GM23248 (cell line): ENCODE results near the gene NHLRC1. TPM values are rescaled to one million over a fixed set of nuclear protein-coding genes. Genes with fewer than 3 reads are reported as not detected.

ENCODE experiments used
- DNase-seq: peaks from one replicate; pipeline ENCODE4 v3.0.0-alpha.2; 2015
- H2AFZ ChIP-seq: fragments of 200-600 bp; sonication (generic); 2 replicates; pipeline ENCODE4 v1.6.1; 2016; ENCODE audit warnings: antibody characterized with exemption
- H3F3A ChIP-seq: fragments of 200-600 bp; sonication (generic); 2 replicates; pipeline ENCODE4 v1.6.1; 2016; ENCODE audit warnings: mild to moderate bottlenecking, antibody characterized with exemption, mixed run types; ENCODE audit not compliant: insufficient read depth
- H3K27ac ChIP-seq: fragments of 200-600 bp; sonication (generic); 2 replicates; pipeline ENCODE4 v1.5.1; 2016; ENCODE audit warnings: mild to moderate bottlenecking
- H3K27me3 ChIP-seq: fragments of 200-600 bp; sonication (generic); replicated peaks from 2 replicates; pipeline ENCODE4 v1.6.1; 2016; ENCODE audit warnings: mild to moderate bottlenecking; ENCODE audit not compliant: insufficient read depth
- H3K36me3 ChIP-seq: fragments of 200-600 bp; sonication (generic); 2 replicates; pipeline ENCODE4 v1.6.1; 2016; ENCODE audit warnings: low read depth, mild to moderate bottlenecking
- H3K4me1 ChIP-seq: fragments of 200-600 bp; sonication (generic); 2 replicates; pipeline ENCODE4 v1.6.1; 2016; ENCODE audit warnings: mild to moderate bottlenecking; ENCODE audit not compliant: insufficient read depth
- H3K4me2 ChIP-seq: fragments of 200-600 bp; sonication (generic); one replicate; pipeline ENCODE4 v1.6.1; 2016; ENCODE audit warnings: mild to moderate bottlenecking; ENCODE audit not compliant: unreplicated experiment
- H3K4me3 ChIP-seq: fragments of 200-600 bp; sonication (generic); 2 replicates; pipeline ENCODE4 v1.5.1; 2016; ENCODE audit warnings: mild to moderate bottlenecking
- H3K79me2 ChIP-seq: fragments of 200-600 bp; sonication (generic); 2 replicates; pipeline ENCODE4 v1.6.1; 2016; ENCODE audit warnings: mild to moderate bottlenecking; ENCODE audit not compliant: insufficient read depth
- H3K9ac ChIP-seq: fragments of 200-600 bp; sonication (generic); 2 replicates; pipeline ENCODE4 v1.6.1; 2016; ENCODE audit warnings: mild to moderate bottlenecking
- H3K9me2 ChIP-seq: fragments of 200-600 bp; sonication (generic); 2 replicates; pipeline ENCODE4 v1.6.1; 2016; ENCODE audit warnings: mixed run types, mild to moderate bottlenecking, moderate library complexity; ENCODE audit not compliant: insufficient read depth
- H3K9me3 ChIP-seq: fragments of 200-600 bp; sonication (generic); one replicate; pipeline ENCODE4 v1.6.1; 2017; ENCODE audit warnings: low read depth
- H4K20me1 ChIP-seq: fragments of 200-600 bp; sonication (generic); 2 replicates; pipeline ENCODE4 v1.6.0; 2016; ENCODE audit not compliant: insufficient read depth
- EZH2 ChIP-seq: fragments of 200-600 bp; sonication (generic); IDR thresholded peaks from 2 replicates; pipeline ENCODE4 v1.6.1; 2018; ENCODE audit warnings: antibody characterized with exemption, mild to moderate bottlenecking; ENCODE audit not compliant: insufficient read depth, poor library complexity, severe bottlenecking
- EZH2phosphoT487 ChIP-seq: fragments of 200-600 bp; sonication (generic); IDR thresholded peaks from 2 replicates; pipeline ENCODE4 v1.6.1; 2018; ENCODE audit warnings: antibody characterized with exemption, moderate library complexity, mild to moderate bottlenecking, low read depth; ENCODE audit not compliant: insufficient read depth
- WGBS, 2 experiments: methylation state at CpG; one replicate each; pipeline ENCODE4 v1.1.6; 2015 to 2017; ENCODE audit warnings: low lambda C conversion rate in 2 of 2, low coverage in 1 of 2; ENCODE audit errors: missing lambda C conversion rate in 2 of 2; 5-methylcytosine and 5-hydroxymethylcytosine counted together
- in situ Hi-C: fragments of 300-500 bp; cut with MboI; formaldehyde crosslinking; loops from 2 replicates; pipeline ENCODE4 v1.15.0; 2020
- polyA plus RNA-seq: library from polyadenylated mRNA; unstranded; fragments of >200 nt; fragmentation: Nextera tagmentation; extraction: Ambion mirVana; gene quantifications from 2 replicates; pipeline ENCODE4 v1.2.1, GENCODE V29; 2016
- total RNA-seq: library from RNA; depleted of rRNA; stranded (reverse); fragments of >200 nt; shearing (Covaris generic); gene quantifications from 2 replicates; pipeline ENCODE4 v1.2.3, GENCODE V29; 2014

The NHLRC1 gene
- total and polyA plus RNA-seq, 2 experiments from 2014 or later: 2.5 to 3.1 TPM

- no peaks in the 10 kb centered on the region for H3K27me3 ChIP-seq
- WGBS, 2 experiments: 95 to 96% methylated on average over 4 of the region's 4 CpGs
- no peaks in the 10 kb centered on the region for H4K20me1 ChIP-seq
- no peaks in the 10 kb centered on the region for H3K79me2 ChIP-seq
- H3F3A ChIP-seq: no peaks in the 10 kb centered on the region
- no peaks in the 10 kb centered on the region for H3K9me3 ChIP-seq
- H3K9ac ChIP-seq: no peak overlapping the region; the same call in 1 of the 2 replicates
- peak; percentile 54 for DNase-seq
- H3K27ac ChIP-seq: peak overlapping the region; percentile 63
- H3K4me2 ChIP-seq: no peak overlapping the region
- TF ChIP-seq EZH2 (no peak), EZH2phosphoT487 (no peak)
- no peak overlapping the region for H2AFZ ChIP-seq
- H3K9me2 ChIP-seq: no peaks in the 10 kb centered on the region
- in situ Hi-C loops: no loop called here
- peaks cover 21% of the 10 kb centered on the region for H3K4me1 ChIP-seq
- peaks cover 16% of the 10 kb centered on the region for H3K36me3 ChIP-seq
- no peak overlapping the region for H3K4me3 ChIP-seq
Measured at GRCh38 chr6:18165751-18166150, 43.3 kb upstream of the NHLRC1 start.

GRCh38 chr6:18162401-18162800 lies 39.9 kb upstream of the NHLRC1 start:
- 94 to 98% methylated on average over 2 of the region's 2 CpGs for WGBS, 2 experiments
- Histone ChIP-seq H2AFZ (no peak overlapping the region), H3K4me3 (no peak overlapping the region), H3K9me3 (no peaks in the 10 kb centered on the region), H3K9me2 (no peaks in the 10 kb centered on the region), H3F3A (peaks cover 10% of the 10 kb centered on the region; the same call in 1 of the 2 replicates), H3K9ac (no peak overlapping the region), H3K36me3 (peaks cover 7% of the 10 kb centered on the region; the same call in 1 of the 2 replicates), H3K27ac (no peak overlapping the region), H3K4me1 (peaks cover 25% of the 10 kb centered on the region), H3K27me3 (no peaks in the 10 kb centered on the region), H3K4me2 (no peak overlapping the region), H3K79me2 (no peaks in the 10 kb centered on the region), H4K20me1 (no peaks in the 10 kb centered on the region)
- TF ChIP-seq EZH2phosphoT487 (no peak), EZH2 (no peak)
- DNase-seq: no peak
- in situ Hi-C loops: no loop called here

GRCh38 chr6:18161431-18161830 lies 39.0 kb upstream of the NHLRC1 start:
- DNase-seq: peak; percentile 30
- in situ Hi-C loops: no loop called here
- no peaks in the 10 kb centered on the region for H3K9me3 ChIP-seq
- H4K20me1 ChIP-seq: no peaks in the 10 kb centered on the region
- no peak for TF ChIP-seq EZH2phosphoT487
- TF ChIP-seq EZH2: no peak
- no peaks in the 10 kb centered on the region for H3K27me3 ChIP-seq
- 74 to 93% methylated on average over 2 of the region's 2 CpGs for WGBS, 2 experiments
- H3K4me2 ChIP-seq: peak overlapping the region; percentile 11
- no peak overlapping the region for H2AFZ ChIP-seq
- peaks cover 7% of the 10 kb centered on the region; the same call in 1 of the 2 replicates for H3K36me3 ChIP-seq
- peak overlapping the region; percentile 73 for H3K27ac ChIP-seq
- no peaks in the 10 kb centered on the region for H3K9me2 ChIP-seq
- H3K4me1 ChIP-seq: peaks cover 19% of the 10 kb centered on the region
- H3F3A ChIP-seq: peaks cover 10% of the 10 kb centered on the region; the same call in 1 of the 2 replicates
- H3K9ac ChIP-seq: no peak overlapping the region
- H3K79me2 ChIP-seq: peaks cover 3% of the 10 kb centered on the region; the same call in 1 of the 2 replicates
- H3K4me3 ChIP-seq: no peak overlapping the region

GRCh38 chr6:18160911-18161310 lies 38.4 kb upstream of the NHLRC1 start:
- Histone ChIP-seq H3K4me2 (peak overlapping the region; percentile 11), H3K4me1 (peaks cover 14% of the 10 kb centered on the region)

More at GRCh38 chr6:18160911-18161310, 38.4 kb upstream of the NHLRC1 start:
- H3F3A ChIP-seq: peaks cover 10% of the 10 kb centered on the region; the same call in 1 of the 2 replicates
- no peak overlapping the region for H3K9ac ChIP-seq
- TF ChIP-seq EZH2: no peak
- no peak for TF ChIP-seq EZH2phosphoT487
- H2AFZ ChIP-seq: no peak overlapping the region
- peaks cover 8% of the 10 kb centered on the region for H3K79me2 ChIP-seq
- 32 to 47% methylated on average over 1 of the region's 1 CpG for WGBS, 2 experiments
- H3K27ac ChIP-seq: peak overlapping the region; percentile 73
- H3K9me2 ChIP-seq: no peaks in the 10 kb centered on the region
- no peak overlapping the region for H3K4me3 ChIP-seq
- DNase-seq: peak; percentile 65
- no peaks in the 10 kb centered on the region for H4K20me1 ChIP-seq
- no peaks in the 10 kb centered on the region for H3K27me3 ChIP-seq
- H3K36me3 ChIP-seq: peaks cover 7% of the 10 kb centered on the region; the same call in 1 of the 2 replicates
- H3K9me3 ChIP-seq: no peaks in the 10 kb centered on the region
- in situ Hi-C loops: no loop called here
